ENCODE data around the gene ZNF592.
"Not testable (repeated sequence)": the region's sequence is repeated elsewhere in the genome, so short reads cannot be mapped to it uniquely, and the experiment has no call there.

ZNF592 gene

GRCh38 chr15:84741121-84741520 is 7.3 kb upstream of the ZNF592 start:
- DNase-seq (ENCODE audit: low read depth), result no peak

DNA sequence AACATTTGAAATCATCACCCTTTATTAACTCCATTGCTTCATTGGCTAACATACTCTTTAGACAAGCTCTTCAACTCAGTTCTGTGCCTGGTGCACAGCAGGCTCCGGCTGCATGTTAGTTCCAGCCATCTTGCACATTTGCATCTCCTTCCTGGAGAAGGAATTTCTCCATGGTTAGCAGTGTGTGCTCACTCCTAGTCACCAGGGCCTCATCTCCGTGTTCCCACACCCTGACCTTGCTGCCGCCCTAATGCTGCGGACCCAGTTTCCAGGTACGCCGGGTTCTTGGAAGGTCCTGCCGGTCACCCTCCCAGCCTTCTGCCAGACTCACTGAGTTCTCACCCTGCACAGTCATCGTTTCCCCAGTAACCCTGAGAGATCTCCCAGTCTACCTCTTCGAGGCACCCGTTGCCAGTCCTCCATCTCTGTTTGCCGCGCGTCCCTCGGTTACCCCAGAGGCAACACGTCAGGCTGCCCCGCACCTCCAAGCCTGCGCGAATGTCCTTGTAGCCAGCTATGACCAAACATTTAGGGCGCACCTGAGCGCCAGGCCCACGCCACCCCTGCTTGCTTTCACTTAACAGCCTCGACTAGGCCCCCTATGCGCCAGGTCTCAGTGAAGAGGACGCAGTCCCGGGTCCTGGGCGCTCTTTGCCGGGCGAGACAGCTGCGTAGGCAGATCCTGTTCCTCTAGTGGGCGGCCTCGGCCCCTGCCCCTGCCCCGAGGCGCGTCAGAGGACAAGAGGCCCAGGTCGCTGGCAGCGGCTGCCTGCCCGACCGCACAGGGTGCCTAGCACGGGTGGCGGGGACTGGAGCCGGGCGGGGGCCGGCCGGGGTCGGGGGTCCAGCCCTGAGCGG is 747 bp upstream of the ZNF592 start:
- peak; percentile 80 for DNase-seq (ENCODE audit: low read depth)

- peak; percentile 49 for DNase-seq (ENCODE audit: low read depth)
Measured at GRCh38 chr15:84749111-84749991, 959 bp downstream of the ZNF592 start.

- no peak for DNase-seq (ENCODE audit: low read depth)
Measured at GRCh38 chr15:84750583-84751092, 2.2 kb downstream of the ZNF592 start.

GRCh38 chr15:84751721-84752120 is 3.3 kb downstream of the ZNF592 start:
- DNase-seq (ENCODE audit: low read depth), result not testable (repeated sequence)

- DNase-seq (ENCODE audit: low read depth), result no peak
Measured at GRCh38 chr15:84752195-84752594, 3.8 kb downstream of the ZNF592 start.

DNA sequence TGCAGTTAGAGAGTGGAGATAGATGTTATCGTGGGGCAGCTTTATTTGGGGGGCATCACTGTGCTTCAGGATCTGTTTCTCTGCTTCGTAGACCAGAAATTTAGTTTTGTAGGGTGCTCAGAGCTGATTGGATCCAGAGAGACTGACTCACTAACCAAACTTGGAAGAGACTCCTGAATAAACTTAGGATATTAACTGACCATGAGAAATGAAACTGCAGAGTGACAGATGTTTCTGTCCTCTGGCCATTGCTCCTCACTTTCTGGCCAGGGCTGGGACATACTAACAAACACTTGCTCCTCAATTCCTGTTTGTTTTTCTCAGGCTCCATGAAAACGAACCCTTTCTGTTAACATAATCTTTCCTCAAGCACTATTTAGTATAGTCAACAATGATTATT is 4.3 kb downstream of the ZNF592 start:
- peak; percentile 38 for DNase-seq (ENCODE audit: low read depth)

DNA sequence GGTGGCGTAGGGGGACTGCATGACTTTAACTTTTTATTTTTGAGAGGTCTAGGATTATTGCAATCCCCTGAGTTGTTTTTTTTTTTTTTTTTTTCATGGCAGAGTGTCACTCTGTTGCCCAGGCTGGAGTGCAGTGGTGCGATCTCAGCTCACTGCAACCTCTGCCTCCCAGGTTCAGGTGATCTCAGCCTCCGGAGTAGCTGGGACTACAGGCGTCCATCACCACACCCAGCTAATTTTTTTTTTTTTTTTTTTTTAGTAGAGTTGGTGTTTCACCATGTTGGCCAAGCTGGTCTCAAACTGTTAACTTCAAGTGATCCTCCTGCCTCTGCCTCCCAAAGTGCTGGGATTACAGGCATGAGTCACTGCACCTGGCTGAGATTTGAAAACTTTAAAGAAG is 6.5 kb downstream of the ZNF592 start:
- DNase-seq (ENCODE audit: low read depth), result not testable (repeated sequence)

- no peak for DNase-seq (ENCODE audit: low read depth)
Measured at GRCh38 chr15:84755736-84756527, 7.5 kb downstream of the ZNF592 start.

- DNase-seq (ENCODE audit: low read depth), result no peak
Measured at GRCh38 chr15:84759018-84759417, 10.6 kb downstream of the ZNF592 start.

DNA sequence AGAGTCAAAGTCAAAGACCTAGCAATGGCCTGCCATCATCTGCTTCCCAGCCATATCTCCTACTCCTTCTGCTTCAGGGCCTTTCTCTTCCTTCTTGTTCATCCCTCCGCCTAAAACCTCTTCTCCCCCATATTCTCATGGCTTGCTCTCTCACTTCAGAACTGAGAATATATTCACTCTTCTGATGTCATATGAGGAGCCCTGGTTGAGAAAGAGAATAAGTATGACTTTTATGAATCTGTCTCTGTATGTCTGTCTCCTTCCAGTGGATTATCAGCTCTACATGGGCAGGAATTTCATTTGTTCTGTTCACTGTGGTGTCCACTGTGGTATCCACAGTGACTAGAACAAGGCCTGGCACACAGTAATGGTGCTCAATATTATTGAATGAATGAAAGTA is 11.8 kb downstream of the ZNF592 start:
- no peak for DNase-seq (ENCODE audit: low read depth)

- DNase-seq (ENCODE audit: low read depth), result no peak
Measured at GRCh38 chr15:84761607-84762131, 13.3 kb downstream of the ZNF592 start.

GRCh38 chr15:84762840-84763572 is 14.6 kb downstream of the ZNF592 start:
- no peak for DNase-seq (ENCODE audit: low read depth)

GRCh38 chr15:84764585-84764984 is 16.2 kb downstream of the ZNF592 start:
- no peak for DNase-seq (ENCODE audit: low read depth)

DNA sequence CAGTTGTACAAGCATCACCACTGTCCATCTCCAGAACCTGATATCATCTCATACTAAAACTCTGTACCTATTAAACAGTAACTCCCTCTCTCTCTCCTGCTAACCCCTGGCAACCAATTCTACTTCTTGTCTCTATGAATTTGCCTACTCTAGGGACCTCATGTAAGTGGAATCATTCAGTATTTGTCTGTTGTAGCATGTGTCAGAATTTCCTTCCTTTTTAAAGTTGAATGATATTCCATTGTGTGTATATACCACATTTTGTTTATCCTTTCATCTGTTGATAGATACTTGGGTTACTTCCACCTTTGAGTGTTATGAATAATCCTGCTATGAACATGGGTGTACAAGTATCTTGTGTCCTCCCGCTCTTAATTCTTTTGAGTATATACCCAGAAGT is 16.6 kb downstream of the ZNF592 start:
- no peak for DNase-seq (ENCODE audit: low read depth)

- DNase-seq (ENCODE audit: low read depth), result no peak
Measured at GRCh38 chr15:84765675-84766074, 17.3 kb downstream of the ZNF592 start.

DNA sequence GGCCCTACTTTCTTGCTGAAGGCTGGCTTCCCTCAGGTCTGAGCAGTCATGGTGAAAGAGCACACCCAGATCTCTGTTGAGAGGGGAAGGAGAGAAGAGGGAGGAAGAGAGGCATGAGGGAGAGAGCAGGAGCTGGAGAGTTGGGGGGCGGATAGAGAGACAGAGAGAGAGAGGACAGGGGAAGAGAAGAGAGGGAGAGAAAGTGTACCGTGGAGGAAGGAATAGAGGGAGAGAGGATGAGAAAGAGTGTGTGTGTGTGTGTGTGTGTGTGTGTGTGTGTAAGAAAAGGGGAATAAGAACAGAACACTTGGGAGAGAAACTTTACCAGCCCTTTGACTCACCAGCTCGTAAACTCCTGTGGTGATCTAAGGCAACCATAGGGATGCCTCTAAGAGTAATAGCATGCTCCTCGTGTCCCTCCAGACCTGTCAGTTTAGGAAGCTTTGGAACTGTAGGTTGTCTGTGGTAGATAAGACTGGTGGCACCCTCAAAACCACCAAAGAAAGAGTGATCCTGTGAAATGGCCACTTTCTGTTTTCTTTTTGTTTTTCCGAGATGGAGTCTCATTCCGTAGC is 18.2 kb downstream of the ZNF592 start:
- DNase-seq (ENCODE audit: low read depth), result peak; percentile 35

DNA sequence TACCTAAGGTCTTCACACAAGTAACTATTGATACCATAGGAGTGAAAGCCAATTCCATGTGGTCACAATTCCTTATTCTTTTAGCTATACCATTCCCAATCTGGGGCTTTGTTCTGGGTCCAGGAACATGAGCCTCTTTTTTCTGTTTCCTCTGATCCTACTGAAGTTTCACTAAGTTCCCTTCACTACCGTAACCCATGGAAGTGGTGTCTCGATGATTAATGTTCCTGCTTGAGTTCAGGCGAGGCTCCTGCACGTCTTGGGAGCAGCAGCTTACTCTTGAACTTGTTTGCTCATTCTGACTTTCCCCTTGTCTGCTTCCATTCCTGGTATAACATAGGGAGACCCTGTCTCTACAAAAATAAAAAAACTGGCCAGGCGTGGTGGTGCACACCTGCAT is 23.6 kb downstream of the ZNF592 start:
- DNase-seq (ENCODE audit: low read depth), result no peak

DNA sequence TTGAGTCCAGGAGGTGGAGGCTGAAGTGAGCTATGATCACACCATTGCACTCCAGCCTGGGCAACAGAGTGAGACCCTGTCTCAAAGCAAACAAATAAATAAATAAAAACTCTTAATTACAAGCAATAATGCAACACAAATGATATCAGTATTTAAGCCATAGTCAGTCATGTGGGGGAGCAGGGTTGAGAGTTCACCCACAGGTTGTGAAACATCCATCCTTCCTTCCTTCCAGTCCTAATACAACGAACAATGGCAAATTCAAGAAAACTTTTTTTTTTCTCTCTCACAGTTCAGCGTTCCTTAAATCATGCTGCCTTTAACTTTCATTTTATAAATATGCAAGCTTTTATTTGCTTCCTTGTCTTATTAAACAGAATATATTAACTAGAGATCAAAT is 24.1 kb downstream of the ZNF592 start:
- no peak for DNase-seq (ENCODE audit: low read depth)

DNA sequence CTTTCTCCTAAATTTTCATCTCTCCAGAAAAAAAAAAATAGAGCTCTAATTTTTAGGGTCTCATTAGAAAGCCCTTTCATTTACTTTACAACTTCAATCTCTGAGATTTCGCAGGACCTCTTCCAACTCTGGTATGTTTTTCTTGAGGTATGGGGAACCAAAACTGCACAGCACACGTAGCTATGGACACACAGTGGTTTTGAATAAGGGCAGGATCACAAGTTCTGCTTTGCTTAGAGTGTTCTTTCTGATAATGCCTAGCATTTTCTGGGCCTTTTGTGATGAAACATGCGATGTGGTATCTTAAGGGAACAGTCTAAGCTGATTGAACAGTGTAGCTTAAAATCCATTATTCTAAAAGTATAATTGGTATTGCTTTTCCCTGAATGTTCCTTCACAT is 25.3 kb downstream of the ZNF592 start:
- DNase-seq (ENCODE audit: low read depth), result no peak
